ENCODE data around the gene POLD1.

The POLD1 gene

DNA sequence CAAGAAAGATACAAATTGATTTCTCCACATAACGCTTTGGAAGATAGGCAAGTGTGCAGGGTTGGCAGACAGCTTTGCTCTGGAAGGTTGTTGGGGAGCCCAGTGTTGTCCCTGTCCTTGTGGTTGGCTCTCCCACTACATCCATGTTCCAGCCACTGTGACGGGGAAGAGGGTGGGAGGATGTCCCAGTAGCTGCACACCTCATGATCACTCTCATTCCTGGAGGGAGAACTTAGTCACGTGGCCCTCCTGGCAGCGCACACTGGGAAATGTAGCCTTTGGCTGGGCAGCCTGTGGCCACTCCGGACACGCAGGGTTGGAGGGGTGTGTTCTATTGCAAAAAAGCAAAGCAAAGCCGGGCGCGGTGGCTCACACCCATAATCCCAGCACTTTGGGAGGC, 9.9 kb downstream of the POLD1 start:
- DNase-seq, result no peak

DNA sequence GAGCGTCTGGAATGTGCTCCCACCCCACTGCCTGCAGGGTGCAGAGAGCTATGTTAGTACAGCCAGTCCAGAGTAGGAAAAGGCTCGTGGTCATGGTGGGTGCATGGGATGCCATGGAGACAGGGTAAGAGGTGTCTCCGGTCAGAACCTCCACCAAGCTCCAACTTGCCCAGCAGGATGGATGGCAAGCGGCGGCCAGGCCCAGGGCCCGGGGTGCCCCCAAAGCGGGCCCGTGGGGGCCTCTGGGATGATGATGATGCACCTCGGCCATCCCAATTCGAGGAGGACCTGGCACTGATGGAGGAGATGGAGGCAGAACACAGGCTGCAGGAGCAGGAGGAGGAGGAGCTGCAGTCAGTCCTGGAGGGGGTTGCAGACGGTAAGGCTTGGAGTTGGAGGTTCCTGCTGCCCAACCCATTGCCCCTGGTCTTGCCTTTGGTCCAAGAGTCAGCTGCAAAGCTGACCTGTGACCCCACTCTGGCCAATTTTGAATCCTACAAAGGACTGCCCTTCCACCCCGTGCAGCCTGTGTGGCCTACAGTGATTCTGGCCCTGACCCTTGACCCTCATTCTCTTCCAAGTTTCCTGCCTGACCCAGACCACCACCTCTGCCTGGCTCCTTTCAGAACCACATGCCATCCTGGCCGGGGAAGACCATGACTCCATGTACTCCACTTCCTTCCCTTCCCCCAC, 14.7 kb downstream of the POLD1 start:
- DNase-seq, result no peak

DNA sequence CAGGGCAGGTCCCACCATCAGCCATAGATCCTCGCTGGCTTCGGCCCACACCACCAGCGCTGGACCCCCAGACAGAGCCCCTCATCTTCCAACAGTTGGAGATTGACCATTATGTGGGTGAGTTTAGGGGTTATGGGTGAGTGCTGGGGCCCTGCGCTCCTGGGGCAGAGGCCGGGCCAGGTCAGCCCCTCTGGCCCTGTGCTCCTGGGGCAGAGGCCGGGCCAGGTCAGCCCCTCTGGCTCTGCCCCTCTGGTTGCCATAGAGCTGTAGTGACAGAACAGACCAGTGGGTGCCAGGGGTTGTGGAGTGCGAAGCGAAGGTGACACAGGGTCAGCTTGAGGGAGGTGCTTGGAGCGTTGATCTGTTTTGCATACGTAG, 15.2 kb downstream of the POLD1 start:
- DNase-seq, result no peak

DNA sequence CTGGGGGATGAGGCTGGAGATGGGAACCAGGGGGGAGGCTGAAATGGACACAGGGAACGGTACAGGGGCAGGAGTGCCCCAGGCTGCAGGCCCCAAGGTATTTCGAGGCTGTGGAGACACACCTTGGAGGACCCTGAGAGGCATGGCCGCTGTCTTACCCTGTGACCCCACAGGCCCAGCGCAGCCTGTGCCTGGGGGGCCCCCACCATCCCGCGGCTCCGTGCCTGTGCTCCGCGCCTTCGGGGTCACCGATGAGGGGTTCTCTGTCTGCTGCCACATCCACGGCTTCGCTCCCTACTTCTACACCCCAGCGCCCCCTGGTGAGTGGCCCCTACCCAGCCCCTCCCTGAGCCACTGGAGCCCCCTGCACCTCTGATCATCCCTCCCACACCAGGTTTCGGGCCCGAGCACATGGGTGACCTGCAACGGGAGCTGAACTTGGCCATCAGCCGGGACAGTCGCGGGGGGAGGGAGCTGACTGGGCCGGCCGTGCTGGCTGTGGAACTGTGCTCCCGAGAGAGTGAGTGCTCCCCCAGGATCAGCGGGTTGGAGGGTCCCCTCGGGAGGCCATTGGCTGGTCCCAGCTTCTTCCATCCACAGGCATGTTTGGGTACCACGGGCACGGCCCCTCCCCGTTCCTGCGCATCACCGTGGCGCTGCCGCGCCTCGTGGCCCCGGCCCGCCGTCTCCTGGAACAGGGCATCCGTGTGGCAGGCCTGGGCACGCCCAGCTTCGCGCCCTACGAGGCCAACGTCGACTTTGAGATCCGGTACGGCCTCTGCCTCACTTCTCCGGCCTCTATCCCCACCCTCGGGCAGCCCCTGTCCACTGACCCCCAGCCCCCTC, 17.7 kb downstream of the POLD1 start:
- DNase-seq, result no peak

DNA sequence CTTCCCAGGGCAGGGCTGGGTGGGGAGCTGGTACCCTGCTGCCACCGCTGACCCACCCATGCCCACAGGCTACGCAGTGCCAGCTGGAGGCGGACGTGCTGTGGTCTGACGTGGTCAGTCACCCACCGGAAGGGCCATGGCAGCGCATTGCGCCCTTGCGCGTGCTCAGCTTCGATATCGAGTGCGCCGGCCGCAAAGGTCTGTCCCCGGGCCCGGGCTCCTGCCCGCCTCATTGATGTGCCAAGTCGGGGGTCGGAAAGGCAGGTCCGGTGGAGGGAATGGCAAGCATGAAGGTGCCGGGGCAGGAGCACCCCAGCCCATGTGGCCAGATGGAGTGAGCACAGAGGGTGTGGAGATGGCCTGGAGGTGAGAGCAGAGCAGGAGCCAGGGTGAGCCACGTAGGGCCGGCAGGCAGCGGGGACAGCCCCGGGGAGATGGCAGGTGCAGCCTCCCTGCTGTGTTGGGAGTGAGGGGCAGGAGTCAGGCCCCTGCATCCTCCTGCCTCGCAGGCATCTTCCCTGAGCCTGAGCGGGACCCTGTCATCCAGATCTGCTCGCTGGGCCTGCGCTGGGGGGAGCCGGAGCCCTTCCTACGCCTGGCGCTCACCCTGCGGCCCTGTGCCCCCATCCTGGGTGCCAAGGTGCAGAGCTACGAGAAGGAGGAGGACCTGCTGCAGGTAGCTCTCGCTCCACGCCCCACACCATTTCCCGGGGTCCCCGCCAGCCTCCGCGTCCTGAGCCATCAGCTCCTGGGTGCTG, 18.6 kb downstream of the POLD1 start:
- no peak for DNase-seq

DNA sequence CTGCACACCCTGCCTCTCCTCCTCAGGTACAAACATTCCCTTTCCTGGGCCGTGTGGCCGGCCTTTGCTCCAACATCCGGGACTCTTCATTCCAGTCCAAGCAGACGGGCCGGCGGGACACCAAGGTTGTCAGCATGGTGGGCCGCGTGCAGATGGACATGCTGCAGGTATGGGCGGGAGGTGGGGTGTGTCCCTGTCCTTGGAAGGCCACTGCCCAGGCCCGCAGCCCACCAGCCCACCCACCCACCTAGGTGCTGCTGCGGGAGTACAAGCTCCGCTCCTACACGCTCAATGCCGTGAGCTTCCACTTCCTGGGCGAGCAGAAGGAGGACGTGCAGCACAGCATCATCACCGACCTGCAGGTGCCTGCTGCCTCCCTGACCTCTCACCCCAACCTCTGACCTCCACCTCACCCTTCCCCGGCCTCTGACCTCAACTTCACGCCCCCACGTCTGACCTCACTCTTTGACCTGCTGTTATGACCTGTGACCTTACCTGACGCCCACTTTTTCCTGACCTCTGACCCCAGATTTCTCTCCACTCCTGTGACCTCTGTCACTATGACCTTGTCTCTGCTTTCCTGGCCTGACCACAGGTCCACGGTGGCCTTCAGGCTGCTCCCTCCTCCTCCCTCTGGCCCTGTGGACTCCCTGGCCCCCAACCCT, 22.1 kb downstream of the POLD1 start:
- DNase-seq, result no peak

DNA sequence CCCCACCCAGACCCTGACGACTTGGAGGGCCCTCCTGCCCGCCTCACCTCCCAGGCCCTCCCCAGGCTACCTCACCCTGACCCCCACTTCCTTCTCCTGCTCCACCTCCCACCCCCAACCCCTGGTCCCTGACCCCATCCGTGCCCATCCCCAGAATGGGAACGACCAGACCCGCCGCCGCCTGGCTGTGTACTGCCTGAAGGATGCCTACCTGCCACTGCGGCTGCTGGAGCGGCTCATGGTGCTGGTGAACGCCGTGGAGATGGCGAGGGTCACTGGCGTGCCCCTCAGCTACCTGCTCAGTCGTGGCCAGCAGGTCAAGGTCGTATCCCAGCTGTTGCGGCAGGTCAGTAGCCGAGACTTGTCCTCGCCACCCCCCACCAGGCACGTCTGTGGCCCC, 22.7 kb downstream of the POLD1 start:
- DNase-seq, result no peak

DNA sequence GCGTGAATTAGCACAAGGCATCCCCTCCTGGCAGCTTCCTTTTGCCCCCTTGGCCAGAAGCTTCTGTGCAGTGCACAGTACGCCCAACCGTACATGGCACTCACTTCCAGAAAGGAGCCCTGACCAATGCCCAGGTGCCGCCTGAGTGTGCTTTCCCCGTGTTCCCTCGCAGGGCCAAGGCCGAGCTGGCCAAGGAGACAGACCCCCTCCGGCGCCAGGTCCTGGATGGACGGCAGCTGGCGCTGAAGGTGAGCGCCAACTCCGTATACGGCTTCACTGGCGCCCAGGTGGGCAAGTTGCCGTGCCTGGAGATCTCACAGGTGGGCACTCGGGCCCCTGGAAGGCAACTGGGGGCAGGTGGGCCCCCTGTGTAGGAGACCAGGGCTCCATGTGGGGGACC, 25.2 kb downstream of the POLD1 start:
- DNase-seq, result no peak

DNA sequence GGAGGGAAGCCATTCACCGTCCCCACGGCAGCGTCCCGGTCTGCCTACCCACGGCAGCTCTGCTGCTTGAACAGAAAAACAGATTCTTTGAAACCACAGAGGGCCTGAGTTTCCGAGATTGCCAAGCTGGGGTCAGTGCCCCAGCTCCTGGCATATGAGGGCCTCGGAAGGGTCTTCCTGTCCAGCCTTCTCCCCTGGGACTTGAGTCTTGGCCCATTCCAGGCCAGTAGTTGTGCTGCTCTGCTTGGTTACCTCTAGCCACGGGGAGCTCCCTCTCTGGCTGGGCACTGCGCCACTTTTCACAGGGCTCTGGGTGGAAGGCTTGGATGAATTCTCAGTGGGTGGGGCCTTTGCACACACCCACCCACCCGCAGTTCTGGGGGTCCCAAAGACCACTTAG, 26.0 kb downstream of the POLD1 start:
- no peak for DNase-seq

DNA sequence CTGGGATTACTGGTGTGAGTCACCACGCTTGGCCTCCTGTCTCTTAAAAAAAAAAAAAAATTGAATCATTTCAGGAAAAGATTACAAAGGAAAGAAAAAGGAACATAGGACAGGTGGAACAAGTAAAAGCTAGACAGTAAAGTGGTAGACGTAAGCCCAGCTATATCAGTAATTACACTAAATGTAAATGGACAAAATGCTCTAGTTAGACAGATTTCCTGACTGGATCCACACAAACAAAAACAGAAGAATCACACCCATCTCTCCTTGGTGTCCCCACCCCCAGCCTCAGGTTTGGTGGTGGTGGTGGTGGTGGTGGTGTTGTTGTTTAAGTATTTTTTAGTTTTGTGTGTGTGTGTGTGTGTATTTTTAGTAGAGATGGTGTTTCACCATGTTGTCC, 28.3 kb downstream of the POLD1 start:
- no peak for DNase-seq

DNA sequence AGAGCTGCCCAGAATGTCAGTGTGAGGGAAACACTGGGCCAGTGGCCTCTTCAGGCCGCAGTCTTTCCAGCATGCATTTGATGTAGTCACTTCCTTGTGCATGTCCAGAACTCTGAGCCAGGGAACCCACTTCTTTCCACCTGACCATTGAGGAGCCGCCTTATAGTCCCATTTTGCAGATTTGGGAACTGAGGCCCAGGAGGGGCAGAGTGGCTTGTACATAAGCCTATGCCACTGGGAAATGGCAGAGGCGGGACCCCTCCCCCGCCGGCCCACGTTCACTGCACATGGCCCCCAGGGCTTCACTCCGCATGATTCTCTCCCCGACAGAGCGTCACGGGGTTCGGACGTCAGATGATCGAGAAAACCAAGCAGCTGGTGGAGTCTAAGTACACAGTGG, 28.9 kb downstream of the POLD1 start:
- DNase-seq, result no peak

DNA sequence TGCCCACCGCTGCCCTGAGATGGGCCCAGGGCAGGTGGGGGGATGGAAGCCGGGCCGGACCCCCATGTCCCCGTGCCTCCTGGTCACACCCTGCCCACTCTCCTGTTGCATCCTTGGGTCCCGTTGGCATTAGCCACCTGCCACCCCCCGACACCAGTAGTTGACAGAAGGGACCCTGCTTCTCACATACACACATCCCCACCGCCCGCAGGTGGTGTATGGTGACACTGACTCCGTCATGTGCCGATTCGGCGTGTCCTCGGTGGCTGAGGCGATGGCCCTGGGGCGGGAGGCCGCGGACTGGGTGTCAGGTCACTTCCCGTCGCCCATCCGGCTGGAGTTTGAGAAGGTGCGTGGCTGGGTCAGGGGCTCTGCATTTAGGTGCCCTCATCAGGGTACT, 29.4 kb downstream of the POLD1 start:
- no peak for DNase-seq

DNA sequence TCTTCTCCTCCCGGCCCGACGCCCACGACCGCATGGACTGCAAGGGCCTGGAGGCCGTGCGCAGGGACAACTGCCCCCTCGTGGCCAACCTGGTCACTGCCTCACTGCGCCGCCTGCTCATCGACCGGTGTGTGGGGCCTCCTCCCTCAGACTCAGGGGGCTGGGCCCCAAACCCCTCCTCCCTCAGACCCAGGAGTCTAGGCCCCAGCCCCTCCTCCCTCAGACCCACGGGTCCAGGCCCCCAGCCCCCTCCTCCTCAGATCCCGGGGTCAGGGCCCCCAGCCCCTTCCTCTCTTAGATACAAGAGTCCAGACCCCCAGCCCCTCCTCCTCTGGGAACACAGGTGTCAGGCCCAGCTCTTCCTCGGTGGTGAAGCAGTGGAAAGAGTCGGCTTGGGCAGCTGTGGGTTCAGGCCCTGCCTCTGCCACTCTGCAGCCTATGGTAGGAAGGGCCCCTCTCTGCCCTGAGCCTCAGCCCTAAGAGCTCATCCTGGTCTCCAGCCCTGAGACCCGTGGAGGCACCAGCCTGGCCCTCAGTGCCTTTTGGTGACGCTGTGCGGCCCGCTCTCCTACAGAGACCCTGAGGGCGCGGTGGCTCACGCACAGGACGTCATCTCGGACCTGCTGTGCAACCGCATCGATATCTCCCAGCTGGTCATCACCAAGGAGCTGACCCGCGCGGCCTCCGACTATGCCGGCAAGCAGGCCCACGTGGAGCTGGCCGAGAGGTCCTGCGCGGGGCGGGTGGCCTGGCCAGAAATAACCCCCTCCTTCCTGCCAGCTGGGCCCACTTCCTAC, 30.9 kb downstream of the POLD1 start:
- no peak for DNase-seq

DNA sequence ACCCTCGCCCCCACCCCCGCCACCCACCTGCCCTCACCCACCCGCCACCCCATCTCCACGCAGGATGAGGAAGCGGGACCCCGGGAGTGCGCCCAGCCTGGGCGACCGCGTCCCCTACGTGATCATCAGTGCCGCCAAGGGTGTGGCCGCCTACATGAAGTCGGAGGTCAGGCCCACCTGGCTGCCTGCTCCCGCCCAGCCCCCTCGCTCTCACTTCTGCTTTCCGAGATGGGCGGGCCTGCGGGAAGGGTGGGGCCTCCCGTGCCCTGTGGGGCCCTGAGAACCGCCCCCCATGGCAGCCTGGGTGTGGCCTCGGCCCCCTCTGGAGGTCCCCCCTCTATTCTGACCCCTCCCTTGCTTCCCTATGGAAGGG, 31.5 kb downstream of the POLD1 start:
- no peak for DNase-seq

DNA sequence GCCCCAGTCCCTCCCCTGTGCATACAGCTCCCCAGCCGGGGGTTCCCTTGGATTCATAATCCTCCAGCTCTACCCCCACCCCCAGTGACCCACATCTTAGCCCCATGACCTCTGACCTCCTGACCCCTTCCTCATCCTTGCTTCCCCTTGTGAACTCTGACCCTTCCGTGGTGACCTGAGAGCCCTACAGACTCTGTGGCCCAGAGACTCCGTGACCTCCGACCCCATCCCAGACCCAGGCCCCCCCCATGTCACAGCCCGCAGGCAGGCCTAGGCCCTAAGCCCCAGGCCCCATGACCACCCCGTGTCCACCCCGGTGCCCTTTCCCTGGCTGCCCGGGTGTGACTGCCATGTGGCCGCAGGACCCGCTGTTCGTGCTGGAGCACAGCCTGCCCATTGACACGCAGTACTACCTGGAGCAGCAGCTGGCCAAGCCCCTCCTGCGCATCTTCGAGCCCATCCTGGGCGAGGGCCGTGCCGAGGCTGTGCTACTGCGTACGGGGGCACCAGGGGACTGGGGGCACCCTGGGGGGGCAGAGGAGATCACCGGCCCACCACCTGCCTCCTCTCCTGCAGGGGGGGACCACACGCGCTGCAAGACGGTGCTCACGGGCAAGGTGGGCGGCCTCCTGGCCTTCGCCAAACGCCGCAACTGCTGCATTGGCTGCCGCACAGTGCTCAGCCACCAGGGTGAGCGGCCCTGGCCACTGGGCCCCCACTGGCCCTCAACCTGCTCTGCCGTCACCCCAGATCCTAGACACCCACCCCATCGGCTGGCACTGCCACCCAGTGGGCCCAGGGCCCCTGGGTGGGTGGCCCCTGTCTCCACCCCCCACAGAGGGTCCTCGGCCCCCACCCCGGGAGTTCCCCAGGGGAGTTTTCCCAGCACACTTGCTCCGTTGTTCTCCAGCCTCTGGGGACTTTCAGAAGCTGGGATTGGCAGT, 32.2 kb downstream of the POLD1 start:
- no peak for DNase-seq

DNA sequence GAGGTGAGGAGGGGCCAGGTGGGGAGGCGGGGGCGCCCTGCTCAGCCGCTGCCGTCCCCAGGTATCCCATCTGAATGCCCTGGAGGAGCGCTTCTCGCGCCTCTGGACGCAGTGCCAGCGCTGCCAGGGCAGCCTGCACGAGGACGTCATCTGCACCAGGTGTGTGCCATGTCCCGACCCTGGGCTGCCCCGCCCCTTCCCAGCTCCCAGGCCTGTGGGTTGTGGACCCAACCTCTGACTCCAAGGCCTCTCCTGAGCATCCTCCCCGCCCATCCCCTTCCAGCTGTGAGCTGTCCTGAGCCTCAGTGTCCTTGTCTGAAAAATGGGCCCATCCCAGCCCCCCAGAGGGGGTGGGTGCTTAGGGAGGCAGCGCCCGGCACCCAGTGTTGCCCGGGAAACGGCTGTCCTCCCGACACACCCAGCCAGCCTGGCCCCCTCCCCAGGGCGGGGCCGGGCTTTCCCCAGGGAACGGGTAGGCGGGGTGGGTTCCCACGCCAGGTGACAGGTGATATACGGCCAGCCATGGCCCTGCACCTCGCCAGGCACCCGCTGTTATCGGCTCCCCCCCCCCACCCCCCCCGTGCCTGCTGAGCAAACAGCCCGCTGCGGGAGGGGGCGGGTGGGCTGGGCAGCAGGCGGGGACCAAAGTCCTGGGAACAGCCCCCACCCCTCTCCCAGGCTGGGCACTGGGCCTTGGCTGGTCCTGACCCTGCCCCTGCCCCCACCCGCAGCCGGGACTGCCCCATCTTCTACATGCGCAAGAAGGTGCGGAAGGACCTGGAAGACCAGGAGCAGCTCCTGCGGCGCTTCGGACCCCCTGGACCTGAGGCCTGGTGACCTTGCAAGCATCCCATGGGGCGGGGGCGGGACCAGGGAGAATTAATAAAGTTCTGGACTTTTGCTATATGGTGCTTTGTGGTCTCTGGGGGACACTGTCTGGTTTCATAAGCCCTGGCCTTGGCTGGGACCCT, 33.2 kb downstream of the POLD1 start:
- DNase-seq, result no peak

DNA sequence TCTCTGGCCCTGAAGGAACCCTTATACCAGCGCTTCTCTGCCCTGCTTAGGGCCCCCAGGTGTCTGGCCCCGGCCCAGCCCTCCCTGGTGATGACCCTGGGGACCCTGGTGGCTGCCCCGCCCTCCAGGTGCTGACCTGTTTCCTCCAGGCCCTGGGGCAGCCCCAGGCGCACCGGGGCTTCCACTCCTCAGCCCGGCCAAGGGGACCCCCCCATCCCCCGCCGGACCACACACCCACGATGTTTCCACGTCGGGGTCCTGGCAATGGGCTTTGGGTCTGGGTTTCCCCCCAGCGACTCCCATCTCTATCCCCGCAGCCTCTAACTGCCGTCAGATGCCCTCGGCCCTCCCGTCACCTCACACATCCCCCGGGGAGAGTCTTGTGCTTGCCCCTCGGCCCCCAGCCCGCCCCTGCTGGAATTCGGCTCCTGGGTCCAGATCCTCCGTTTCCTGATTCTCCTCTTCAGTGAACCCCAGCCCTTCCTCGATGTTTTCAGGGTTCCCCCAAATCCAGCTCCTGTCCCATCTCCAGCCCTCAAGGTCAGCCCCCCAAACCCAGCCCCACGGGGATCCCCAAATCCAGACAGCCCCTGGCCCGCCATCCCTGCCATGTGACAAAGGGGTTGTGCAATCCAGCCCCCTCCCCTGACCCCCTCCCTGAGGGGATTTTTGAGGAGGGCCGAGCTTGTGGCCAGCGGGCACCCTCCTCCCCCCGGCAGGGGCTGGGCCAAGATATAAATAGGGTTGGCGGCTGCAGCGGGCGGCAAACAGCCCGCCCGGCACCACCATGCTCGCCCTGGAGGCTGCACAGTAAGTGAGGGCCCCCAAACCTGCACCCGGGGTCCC, 34.3 kb downstream of the POLD1 start, which contains the start of gene SPIB:
TSS of gene SPIB (plus strand) at position 763 of the 846 bp plus-strand sequence. CDS start at position 788, 25 bp downstream.
- no peak for DNase-seq

DNA sequence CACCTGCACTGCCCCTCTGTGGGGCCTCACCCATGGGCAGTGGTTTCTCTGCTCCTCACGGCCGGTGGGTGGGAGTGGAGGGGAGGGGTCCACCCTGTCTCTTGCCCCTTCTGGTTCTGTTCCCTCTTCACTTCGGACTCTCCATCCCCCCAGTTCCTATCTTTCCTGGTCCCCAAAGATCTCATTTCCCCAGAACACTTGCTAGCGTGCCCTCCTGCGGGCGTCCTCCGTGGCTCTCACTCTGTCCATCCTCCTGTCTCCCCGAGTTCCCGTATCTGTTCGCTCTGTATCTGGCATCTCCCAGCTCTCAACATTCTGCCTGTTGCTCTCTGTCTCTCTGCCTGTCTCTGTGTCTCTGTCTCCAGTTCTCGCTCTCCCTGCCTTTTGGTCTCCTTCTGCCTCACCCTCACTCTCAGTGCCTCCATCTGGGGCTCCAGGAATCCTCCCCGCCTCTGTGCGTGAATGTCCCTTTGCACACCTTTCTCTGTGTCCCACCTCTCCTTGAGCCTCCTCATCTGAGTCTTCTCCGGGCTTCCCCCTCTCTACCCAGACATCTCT, 35.0 kb downstream of the POLD1 start:
- DNase-seq, result no peak

DNA sequence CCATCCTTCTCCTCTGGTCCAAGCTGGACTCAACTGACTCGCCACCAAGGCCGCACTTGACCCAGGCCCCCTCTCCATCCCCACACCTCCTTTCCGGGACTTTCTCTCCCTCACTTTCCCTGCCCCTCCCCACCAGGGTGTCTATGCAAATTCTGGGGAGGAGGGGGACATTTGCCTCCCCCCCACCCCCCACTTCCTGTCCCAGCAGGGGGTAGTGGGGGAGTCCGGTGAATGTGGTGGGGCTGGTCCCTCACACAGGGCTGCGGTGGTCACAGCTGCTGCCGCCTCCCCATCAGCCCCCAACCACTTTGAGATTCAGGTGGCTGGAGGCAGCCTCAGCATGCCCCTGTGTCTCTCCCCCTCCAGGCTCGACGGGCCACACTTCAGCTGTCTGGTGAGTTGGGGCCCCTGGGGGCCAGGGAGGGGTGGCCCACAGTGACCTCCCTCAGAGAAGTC, 35.5 kb downstream of the POLD1 start:
- no peak for DNase-seq

Data from NCI-H524 treated with DMSO at 0.1 percent for 48 hours (cell line).